ENCODE results near the gene RASSF8. TPM values are rescaled to one million over a fixed set of nuclear protein-coding genes. Genes with fewer than 3 reads are reported as not detected.

RASSF8 gene
- total RNA-seq, 1 donor from 2014 or later: 74.3 TPM

DNA sequence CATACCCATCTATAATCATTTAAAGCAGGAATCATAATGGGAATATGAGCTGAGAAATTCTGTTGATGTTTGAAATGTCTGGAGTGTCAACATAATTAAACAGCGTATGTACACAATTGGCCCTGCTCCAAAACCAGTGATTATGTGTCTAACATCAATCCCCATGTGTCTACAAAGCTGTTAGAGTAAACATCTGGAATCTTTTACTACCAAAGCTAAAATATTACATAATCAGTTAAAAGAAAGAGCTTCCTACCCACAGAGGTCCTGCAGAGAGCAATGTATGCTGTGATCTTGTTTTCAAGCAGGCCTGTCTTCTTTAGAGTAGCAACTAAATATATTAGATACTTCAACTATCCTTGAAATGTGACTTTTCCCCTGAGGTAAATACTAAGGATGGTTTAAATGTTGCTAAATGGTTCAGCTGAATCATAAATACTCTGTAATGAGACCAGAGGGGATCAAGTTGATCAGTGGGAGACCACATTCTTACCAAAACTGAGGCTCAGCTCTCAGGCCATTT is 74.3 kb downstream of the RASSF8 start:
- Mint-ChIP-seq H3K4me1 (ENCODE audit: unreplicated experiment) (peaks cover 49% of the 10 kb centered on the region), H3K4me3 (ENCODE audit: unreplicated experiment) (no peak overlapping the region), H3K9me3 (ENCODE audit: unreplicated experiment) (no peaks in the 10 kb centered on the region), H3K27ac (ENCODE audit: unreplicated experiment) (peak overlapping the region; percentile 80), H3K27me3 (ENCODE audit: unreplicated experiment) (no peaks in the 10 kb centered on the region), H3K36me3 (ENCODE audit: unreplicated experiment) (no peaks in the 10 kb centered on the region)
- no peak for TF ChIP-seq CTCF (IDR thresholded peaks at IDR 0.05)
- DNase-seq (ENCODE audit: extremely low spot score, unreplicated experiment): no peak

GRCh38 chr12:26034371-26035142 is 76.1 kb downstream of the RASSF8 start:
- Mint-ChIP-seq H3K4me3 (ENCODE audit: unreplicated experiment) (no peak overlapping the region), H3K27ac (ENCODE audit: unreplicated experiment) (peak overlapping the region; percentile 74)
- no peak for DNase-seq (ENCODE audit: extremely low spot score, unreplicated experiment)

GRCh38 chr12:26036877-26037276 is 78.4 kb downstream of the RASSF8 start:
- Mint-ChIP-seq H3K27ac (ENCODE audit: unreplicated experiment) (no peak overlapping the region), H3K27me3 (ENCODE audit: unreplicated experiment) (no peaks in the 10 kb centered on the region), H3K36me3 (ENCODE audit: unreplicated experiment) (no peaks in the 10 kb centered on the region), H3K4me3 (ENCODE audit: unreplicated experiment) (no peak overlapping the region), H3K4me1 (ENCODE audit: unreplicated experiment) (peaks cover 41% of the 10 kb centered on the region), H3K9me3 (ENCODE audit: unreplicated experiment) (no peaks in the 10 kb centered on the region)
- DNase-seq (ENCODE audit: extremely low spot score, unreplicated experiment): no peak
- no peak for TF ChIP-seq CTCF (IDR thresholded peaks at IDR 0.05)

More at GRCh38 chr12:26034371-26035142, 76.1 kb downstream of the RASSF8 start:
- TF ChIP-seq CTCF (IDR thresholded peaks at IDR 0.05): no peak
- Mint-ChIP-seq H3K4me1 (ENCODE audit: unreplicated experiment) (peaks cover 48% of the 10 kb centered on the region), H3K36me3 (ENCODE audit: unreplicated experiment) (no peaks in the 10 kb centered on the region), H3K27me3 (ENCODE audit: unreplicated experiment) (no peaks in the 10 kb centered on the region), H3K9me3 (ENCODE audit: unreplicated experiment) (no peaks in the 10 kb centered on the region)

DNA sequence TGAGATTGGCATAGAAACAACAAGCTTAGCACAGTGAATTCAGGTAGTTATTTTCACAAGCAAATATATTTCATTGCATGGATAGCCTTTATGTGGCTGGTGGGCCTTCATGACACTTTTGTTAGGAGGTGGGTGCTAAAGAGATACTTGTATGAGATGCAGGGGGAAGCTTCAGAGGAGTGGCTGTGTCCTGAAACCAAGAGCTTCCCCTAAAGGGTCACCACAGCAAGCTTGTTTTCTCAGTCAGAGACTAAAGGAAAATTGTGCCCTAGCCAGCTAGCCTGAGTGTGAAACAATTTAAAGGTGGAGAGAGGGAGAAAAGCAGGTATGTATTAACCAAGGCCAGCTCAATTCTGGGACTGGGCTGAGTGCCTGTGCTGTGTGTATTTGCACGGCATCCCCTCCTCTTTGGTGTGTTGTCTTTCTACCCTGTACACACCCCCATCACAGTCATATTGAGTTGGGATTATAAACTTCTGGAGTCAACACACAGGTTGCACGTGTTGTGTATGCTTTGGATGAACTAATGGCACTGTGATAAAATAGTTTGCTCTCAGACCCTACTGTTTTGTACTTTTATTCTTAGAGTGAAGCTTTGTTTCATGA is 79.2 kb downstream of the RASSF8 start:
- no peak overlapping the region for H3K27ac Mint-ChIP-seq (ENCODE audit: unreplicated experiment)
- H3K4me1 Mint-ChIP-seq (ENCODE audit: unreplicated experiment): peaks cover 40% of the 10 kb centered on the region
- no peaks in the 10 kb centered on the region for H3K27me3 Mint-ChIP-seq (ENCODE audit: unreplicated experiment)
- no peak overlapping the region for H3K4me3 Mint-ChIP-seq (ENCODE audit: unreplicated experiment)
- no peak for DNase-seq (ENCODE audit: extremely low spot score, unreplicated experiment)
- no peaks in the 10 kb centered on the region for H3K36me3 Mint-ChIP-seq (ENCODE audit: unreplicated experiment)
- H3K9me3 Mint-ChIP-seq (ENCODE audit: unreplicated experiment): no peaks in the 10 kb centered on the region
- no peak for TF ChIP-seq CTCF (IDR thresholded peaks at IDR 0.05)

DNA sequence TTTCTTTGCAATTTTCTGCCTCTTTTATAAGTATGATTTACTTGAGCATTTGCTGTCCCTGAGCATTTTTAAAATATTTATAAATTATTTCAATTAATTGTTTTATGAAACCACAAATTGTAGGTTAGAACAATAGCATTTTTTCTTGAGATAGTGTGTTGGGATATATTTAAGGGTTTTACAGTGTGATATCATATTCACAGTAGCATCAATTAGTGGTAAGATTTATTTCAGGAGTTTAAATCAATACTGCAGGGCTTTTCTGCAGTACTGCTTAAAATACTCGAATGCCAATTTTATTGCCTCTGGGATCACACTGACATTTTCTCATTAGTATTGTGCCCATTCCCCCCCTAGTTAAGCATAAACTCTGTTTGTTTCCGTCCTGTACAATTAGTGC is 84.2 kb downstream of the RASSF8 start:
- no peak for DNase-seq (ENCODE audit: extremely low spot score, unreplicated experiment)
- no peak overlapping the region for H3K27ac Mint-ChIP-seq (ENCODE audit: unreplicated experiment)
- H3K9me3 Mint-ChIP-seq (ENCODE audit: unreplicated experiment): no peaks in the 10 kb centered on the region
- H3K36me3 Mint-ChIP-seq (ENCODE audit: unreplicated experiment): no peaks in the 10 kb centered on the region
- no peaks in the 10 kb centered on the region for H3K27me3 Mint-ChIP-seq (ENCODE audit: unreplicated experiment)
- peaks cover 41% of the 10 kb centered on the region for H3K4me1 Mint-ChIP-seq (ENCODE audit: unreplicated experiment)
- TF ChIP-seq CTCF (IDR thresholded peaks at IDR 0.05): no peak
- no peak overlapping the region for H3K4me3 Mint-ChIP-seq (ENCODE audit: unreplicated experiment)
